B cell (primary cell): ENCODE results near the gene FRMD7.

Experiments used
- EZH2 ChIP-seq: IDR thresholded peaks from 2 replicates; pipeline ENCODE4 v1.6.1; 2012; ENCODE audit warnings: borderline replicate concordance, low read depth, mild to moderate bottlenecking, moderate library complexity, low read length; ENCODE audit not compliant: insufficient read depth, poor library complexity, severe bottlenecking
- TF ChIP-seq, protein P1 (sequence below): fragments of 200-600 bp; IDR thresholded peaks from one replicate; pipeline ENCODE4 v1.8.0; 2022; ENCODE audit warnings: antibody characterized with exemption, mild to moderate bottlenecking

DNA sequence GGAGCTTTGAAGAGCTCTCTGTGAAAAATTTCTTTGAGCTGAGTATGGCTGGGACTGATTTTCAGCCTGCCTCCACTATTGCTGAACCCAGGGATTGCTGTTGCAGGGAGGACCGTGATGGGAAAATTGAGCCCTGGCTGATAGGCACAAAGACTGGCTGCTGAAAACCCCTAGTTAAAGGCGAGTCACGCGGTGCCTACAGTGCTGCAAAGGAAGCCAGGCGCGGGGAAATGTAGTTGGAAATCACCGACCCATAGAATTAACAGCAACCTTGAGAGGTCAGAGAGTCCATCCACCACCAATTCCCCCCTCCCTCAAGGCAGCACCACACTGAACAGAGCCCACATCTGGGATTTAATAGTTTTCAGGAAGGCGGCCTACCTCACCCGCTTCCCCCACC lies 26.0 kb downstream of the FRMD7 start:
- TF ChIP-seq, protein P1, sequence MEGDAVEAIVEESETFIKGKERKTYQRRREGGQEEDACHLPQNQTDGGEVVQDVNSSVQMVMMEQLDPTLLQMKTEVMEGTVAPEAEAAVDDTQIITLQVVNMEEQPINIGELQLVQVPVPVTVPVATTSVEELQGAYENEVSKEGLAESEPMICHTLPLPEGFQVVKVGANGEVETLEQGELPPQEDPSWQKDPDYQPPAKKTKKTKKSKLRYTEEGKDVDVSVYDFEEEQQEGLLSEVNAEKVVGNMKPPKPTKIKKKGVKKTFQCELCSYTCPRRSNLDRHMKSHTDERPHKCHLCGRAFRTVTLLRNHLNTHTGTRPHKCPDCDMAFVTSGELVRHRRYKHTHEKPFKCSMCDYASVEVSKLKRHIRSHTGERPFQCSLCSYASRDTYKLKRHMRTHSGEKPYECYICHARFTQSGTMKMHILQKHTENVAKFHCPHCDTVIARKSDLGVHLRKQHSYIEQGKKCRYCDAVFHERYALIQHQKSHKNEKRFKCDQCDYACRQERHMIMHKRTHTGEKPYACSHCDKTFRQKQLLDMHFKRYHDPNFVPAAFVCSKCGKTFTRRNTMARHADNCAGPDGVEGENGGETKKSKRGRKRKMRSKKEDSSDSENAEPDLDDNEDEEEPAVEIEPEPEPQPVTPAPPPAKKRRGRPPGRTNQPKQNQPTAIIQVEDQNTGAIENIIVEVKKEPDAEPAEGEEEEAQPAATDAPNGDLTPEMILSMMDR = no peak
- TF ChIP-seq EZH2 = no peak
